GM12878 (cell line): Measurements from ENCODE around the gene NAB1.

Experiments
- DPF2 ChIP-seq: fragments of 450-650 bp; IDR thresholded peaks from 2 replicates; pipeline ENCODE4 v1.6.1; 2017; ENCODE audit warnings: mild to moderate bottlenecking
- TF ChIP-seq, protein P1 (sequence below), 3 experiments: IDR thresholded peaks in 2 of 3; conservative IDR thresholded peaks in 1 of 3; 2 replicates each; pipeline ENCODE4 v1.5.1; 2011; ENCODE audit warnings: low read depth in 3 of 3, low read length in 3 of 3, mild to moderate bottlenecking in 3 of 3, control low read depth in 2 of 3, moderate library complexity in 2 of 3, inconsistent platforms in 1 of 3, mixed read lengths in 1 of 3; ENCODE audit not compliant: control insufficient read depth in 2 of 3, insufficient read depth in 1 of 3; ENCODE audit errors: extremely low read depth in 1 of 3

- TF ChIP-seq DPF2 = no peak
- TF ChIP-seq, protein P1, sequence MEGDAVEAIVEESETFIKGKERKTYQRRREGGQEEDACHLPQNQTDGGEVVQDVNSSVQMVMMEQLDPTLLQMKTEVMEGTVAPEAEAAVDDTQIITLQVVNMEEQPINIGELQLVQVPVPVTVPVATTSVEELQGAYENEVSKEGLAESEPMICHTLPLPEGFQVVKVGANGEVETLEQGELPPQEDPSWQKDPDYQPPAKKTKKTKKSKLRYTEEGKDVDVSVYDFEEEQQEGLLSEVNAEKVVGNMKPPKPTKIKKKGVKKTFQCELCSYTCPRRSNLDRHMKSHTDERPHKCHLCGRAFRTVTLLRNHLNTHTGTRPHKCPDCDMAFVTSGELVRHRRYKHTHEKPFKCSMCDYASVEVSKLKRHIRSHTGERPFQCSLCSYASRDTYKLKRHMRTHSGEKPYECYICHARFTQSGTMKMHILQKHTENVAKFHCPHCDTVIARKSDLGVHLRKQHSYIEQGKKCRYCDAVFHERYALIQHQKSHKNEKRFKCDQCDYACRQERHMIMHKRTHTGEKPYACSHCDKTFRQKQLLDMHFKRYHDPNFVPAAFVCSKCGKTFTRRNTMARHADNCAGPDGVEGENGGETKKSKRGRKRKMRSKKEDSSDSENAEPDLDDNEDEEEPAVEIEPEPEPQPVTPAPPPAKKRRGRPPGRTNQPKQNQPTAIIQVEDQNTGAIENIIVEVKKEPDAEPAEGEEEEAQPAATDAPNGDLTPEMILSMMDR (IDR thresholded peaks at IDR 0.05 in 2 of 3, conservative IDR thresholded peaks at IDR 0.05 in 1 of 3; ENCODE audit: control insufficient read depth in 2 of 3, extremely low read depth in 1 of 3, insufficient read depth in 1 of 3, low read depth in 3 of 3, low read length in 3 of 3) = no peak
These were observed 56.4 kb downstream of the NAB1 start for GRCh38 chr2:190705280-190705679.
